OCI-LY1 (cell line): Measurements from ENCODE around the gene NKIRAS1.

Source experiments
- H2AFZ ChIP-seq: fragments of 200-600 bp; sonication (generic), shearing (Covaris generic); 2 replicates; pipeline ENCODE4 v1.6.0; 2014; ENCODE audit warnings: antibody characterized with exemption, mild to moderate bottlenecking, low read length
- H3F3A ChIP-seq: fragments of 200-600 bp; sonication (generic), shearing (Covaris generic); 2 replicates; pipeline ENCODE4 v1.6.0; 2014; ENCODE audit warnings: mild to moderate bottlenecking, antibody characterized with exemption, low read length, moderate library complexity; ENCODE audit not compliant: insufficient read depth
- H3K27ac ChIP-seq: fragments of 200-600 bp; sonication (generic); 2 replicates; pipeline ENCODE4 v1.5.1; 2014; ENCODE audit warnings: low read length, mixed run types, mild to moderate bottlenecking, low read depth; ENCODE audit not compliant: poor library complexity, severe bottlenecking
- H3K27me3 ChIP-seq: fragments of 200-600 bp; sonication (generic); 2 replicates; pipeline ENCODE4 v1.6.0; 2014; ENCODE audit warnings: antibody characterized with exemption, mild to moderate bottlenecking, low read length, moderate library complexity; ENCODE audit not compliant: insufficient read depth
- H3K36me3 ChIP-seq: fragments of 200-600 bp; sonication (generic); 2 replicates; pipeline ENCODE4 v1.6.1; 2014; ENCODE audit warnings: mild to moderate bottlenecking, antibody characterized with exemption, low read length, moderate library complexity, mixed read lengths; ENCODE audit not compliant: insufficient read depth
- H3K4me1 ChIP-seq: fragments of 200-600 bp; sonication (generic); 2 replicates; pipeline ENCODE4 v1.5.1; 2014; ENCODE audit warnings: mild to moderate bottlenecking, low read length, moderate library complexity; ENCODE audit not compliant: insufficient read depth, severe bottlenecking
- H3K4me2 ChIP-seq: fragments of 200-600 bp; sonication (generic), shearing (Covaris generic); 2 replicates; pipeline ENCODE4 v1.6.1; 2014; ENCODE audit warnings: low read length
- H3K4me3 ChIP-seq: fragments of 200-600 bp; sonication (generic); 2 replicates; pipeline ENCODE4 v1.5.1; 2014; ENCODE audit warnings: low read length, low read depth, mild to moderate bottlenecking, mixed read lengths; ENCODE audit not compliant: poor library complexity, severe bottlenecking
- H3K79me2 ChIP-seq: fragments of 200-600 bp; shearing (Covaris generic); 2 replicates; pipeline ENCODE4 v1.6.1; 2016; ENCODE audit warnings: mixed run types, low read length, mixed read lengths; ENCODE audit not compliant: insufficient read depth
- H3K9ac ChIP-seq: fragments of 200-600 bp; sonication (generic), shearing (Covaris generic); 2 replicates; pipeline ENCODE4 v1.6.1; 2014; ENCODE audit warnings: mild to moderate bottlenecking, low read length, mixed read lengths
- H3K9me2 ChIP-seq: fragments of 200-600 bp; sonication (generic), shearing (Covaris generic); 2 replicates; pipeline ENCODE4 v1.6.1; 2014; ENCODE audit warnings: low read depth, mild to moderate bottlenecking, low read length, mixed read lengths
- H3K9me3 ChIP-seq: fragments of 200-600 bp; shearing (Covaris generic); 2 replicates; pipeline ENCODE4 v1.6.1; 2014; ENCODE audit warnings: low read length, mixed read lengths
- H4K20me1 ChIP-seq: fragments of 200-600 bp; sonication (generic), shearing (Covaris generic); 2 replicates; pipeline ENCODE4 v1.6.0; 2016; ENCODE audit warnings: mild to moderate bottlenecking, low read length; ENCODE audit not compliant: insufficient read depth
- EZH2 ChIP-seq: fragments of 200-600 bp; sonication (generic), shearing (Covaris generic); IDR thresholded peaks from 2 replicates; pipeline ENCODE4 v1.8.0; 2017; ENCODE audit warnings: borderline replicate concordance, mixed run types, mild to moderate bottlenecking, antibody characterized with exemption, low read length, moderate library complexity, mixed read lengths
- TF ChIP-seq, protein P1 (sequence below): fragments of 200-600 bp; sonication (generic), shearing (Covaris generic); IDR thresholded peaks from 2 replicates; pipeline ENCODE4 v1.5.1; 2017; ENCODE audit warnings: mild to moderate bottlenecking, antibody characterized with exemption, low read length, moderate library complexity, mixed read lengths

Gene NKIRAS1

DNA sequence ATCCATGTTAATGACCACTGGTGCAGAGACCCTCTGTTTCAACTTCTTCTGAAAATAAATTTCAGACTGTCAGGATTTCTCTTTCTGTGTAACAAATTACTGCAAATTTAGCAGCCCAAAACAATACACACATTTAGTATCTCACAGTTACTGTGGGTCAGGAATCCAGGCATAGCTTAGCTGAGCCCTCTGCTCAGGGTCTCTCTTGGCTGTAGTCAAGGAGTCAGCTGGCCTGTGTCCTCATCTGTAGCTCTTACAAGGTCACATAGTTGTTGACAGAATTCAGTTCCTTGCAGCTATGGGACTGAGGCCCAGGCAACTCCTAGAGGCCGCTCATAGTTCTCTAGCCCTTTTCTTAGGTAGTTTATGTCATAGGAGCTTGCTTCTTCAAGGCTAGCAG, 51.9 kb downstream of the NKIRAS1 start:
- no peak overlapping the region for H3K4me2 ChIP-seq
- no peaks in the 10 kb centered on the region for H3K9me3 ChIP-seq
- H4K20me1 ChIP-seq, result no peaks in the 10 kb centered on the region
- H3K27me3 ChIP-seq, result no peaks in the 10 kb centered on the region
- H3K9me2 ChIP-seq, result no peaks in the 10 kb centered on the region
- peaks cover 35% of the 10 kb centered on the region for H3K4me1 ChIP-seq
- no peaks in the 10 kb centered on the region for H3K36me3 ChIP-seq
- no peak overlapping the region for H2AFZ ChIP-seq
- no peak overlapping the region for H3K27ac ChIP-seq
- H3K79me2 ChIP-seq, result peaks cover 17% of the 10 kb centered on the region
- H3K9ac ChIP-seq, result no peak overlapping the region
- TF ChIP-seq EZH2, result no peak
- TF ChIP-seq, protein P1, sequence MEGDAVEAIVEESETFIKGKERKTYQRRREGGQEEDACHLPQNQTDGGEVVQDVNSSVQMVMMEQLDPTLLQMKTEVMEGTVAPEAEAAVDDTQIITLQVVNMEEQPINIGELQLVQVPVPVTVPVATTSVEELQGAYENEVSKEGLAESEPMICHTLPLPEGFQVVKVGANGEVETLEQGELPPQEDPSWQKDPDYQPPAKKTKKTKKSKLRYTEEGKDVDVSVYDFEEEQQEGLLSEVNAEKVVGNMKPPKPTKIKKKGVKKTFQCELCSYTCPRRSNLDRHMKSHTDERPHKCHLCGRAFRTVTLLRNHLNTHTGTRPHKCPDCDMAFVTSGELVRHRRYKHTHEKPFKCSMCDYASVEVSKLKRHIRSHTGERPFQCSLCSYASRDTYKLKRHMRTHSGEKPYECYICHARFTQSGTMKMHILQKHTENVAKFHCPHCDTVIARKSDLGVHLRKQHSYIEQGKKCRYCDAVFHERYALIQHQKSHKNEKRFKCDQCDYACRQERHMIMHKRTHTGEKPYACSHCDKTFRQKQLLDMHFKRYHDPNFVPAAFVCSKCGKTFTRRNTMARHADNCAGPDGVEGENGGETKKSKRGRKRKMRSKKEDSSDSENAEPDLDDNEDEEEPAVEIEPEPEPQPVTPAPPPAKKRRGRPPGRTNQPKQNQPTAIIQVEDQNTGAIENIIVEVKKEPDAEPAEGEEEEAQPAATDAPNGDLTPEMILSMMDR, result no peak
- no peaks in the 10 kb centered on the region for H3F3A ChIP-seq
- no peak overlapping the region for H3K4me3 ChIP-seq

- Histone ChIP-seq H4K20me1 (no peaks in the 10 kb centered on the region), H2AFZ (no peak overlapping the region), H3K4me3 (no peak overlapping the region), H3K9me3 (no peaks in the 10 kb centered on the region), H3K4me1 (peaks cover 50% of the 10 kb centered on the region), H3K27ac (no peak overlapping the region), H3F3A (no peaks in the 10 kb centered on the region), H3K79me2 (peaks cover 27% of the 10 kb centered on the region; the same call in 1 of the 2 replicates), H3K9ac (no peak overlapping the region), H3K27me3 (no peaks in the 10 kb centered on the region), H3K4me2 (no peak overlapping the region), H3K9me2 (no peaks in the 10 kb centered on the region), H3K36me3 (no peaks in the 10 kb centered on the region)
- TF ChIP-seq EZH2, result no peak
- TF ChIP-seq, protein P1, result no peak
Observed at GRCh38 chr3:23863060-23863459, 53.7 kb downstream of the NKIRAS1 start.

DNA sequence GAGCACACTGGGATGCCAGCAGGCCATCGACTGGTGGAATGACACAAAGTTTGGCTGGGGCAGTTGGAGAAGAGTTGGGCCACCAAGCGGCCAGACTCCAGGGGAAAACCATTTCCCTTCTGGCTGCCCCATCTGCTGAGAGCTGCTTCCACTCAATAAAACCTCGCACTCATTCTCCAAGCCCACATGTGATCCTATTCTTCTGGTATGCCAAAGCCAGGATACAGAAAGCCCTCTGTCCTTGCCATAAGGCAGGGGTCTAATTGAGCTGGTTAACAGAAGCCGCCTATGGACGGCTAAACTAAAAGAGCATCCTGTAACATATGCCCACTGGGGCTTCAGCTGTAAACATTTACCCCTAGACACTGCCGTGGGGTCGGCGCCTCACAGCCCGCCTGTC, 55.1 kb downstream of the NKIRAS1 start:
- TF ChIP-seq, protein P1, result no peak
- no peak for TF ChIP-seq EZH2
- Histone ChIP-seq H2AFZ (no peak overlapping the region), H3K27ac (no peak overlapping the region), H3K4me1 (peaks cover 55% of the 10 kb centered on the region), H3K4me2 (no peak overlapping the region), H3K27me3 (no peaks in the 10 kb centered on the region), H3K9me3 (no peaks in the 10 kb centered on the region), H3K79me2 (peaks cover 20% of the 10 kb centered on the region; the same call in 1 of the 2 replicates), H3K4me3 (no peak overlapping the region), H3K9ac (no peak overlapping the region), H3K9me2 (no peaks in the 10 kb centered on the region), H3F3A (peaks cover 4% of the 10 kb centered on the region; the same call in 1 of the 2 replicates), H4K20me1 (no peaks in the 10 kb centered on the region), H3K36me3 (no peaks in the 10 kb centered on the region)
